Mesenchymal stem cell (in vitro differentiated cells and primary cell): Measurements from ENCODE around the gene IGFBP4.

Experiments
- DNase-seq: peaks from one replicate; pipeline ENCODE4 v3.0.0-alpha.2; 2013
- H2AFZ ChIP-seq: one replicate; pipeline ENCODE4 v1.6.1; 2013; ENCODE audit warnings: low read depth, mild to moderate bottlenecking, control low read depth, inconsistent platforms, low read length, moderate library complexity
- H2AK5ac ChIP-seq: 2 replicates; pipeline ENCODE4 v1.6.1; 2013; ENCODE audit warnings: low read length, moderate library complexity, mild to moderate bottlenecking, inconsistent platforms; ENCODE audit not compliant: severe bottlenecking
- H2BK120ac ChIP-seq: one replicate; pipeline ENCODE4 v1.6.1; 2013; ENCODE audit warnings: low read depth, mild to moderate bottlenecking, inconsistent platforms, low read length, moderate library complexity
- H2BK12ac ChIP-seq, 2 experiments: one replicate each; pipeline ENCODE4 v1.6.1; 2013; ENCODE audit warnings: inconsistent platforms in 2 of 2, low read length in 2 of 2, mild to moderate bottlenecking in 2 of 2, moderate library complexity in 2 of 2, control low read depth in 1 of 2
- H2BK15ac ChIP-seq: one replicate; pipeline ENCODE4 v1.6.1; 2013; ENCODE audit warnings: mild to moderate bottlenecking, low read depth, inconsistent platforms; ENCODE audit not compliant: poor library complexity, severe bottlenecking
- H2BK5ac ChIP-seq: 2 replicates; pipeline ENCODE4 v1.6.1; 2013; ENCODE audit warnings: low read depth, mild to moderate bottlenecking, low read length, control low read depth, inconsistent platforms; ENCODE audit not compliant: poor library complexity, severe bottlenecking
- H3K14ac ChIP-seq, 2 experiments: one replicate each; pipeline ENCODE4 v1.6.1; 2013; ENCODE audit warnings: inconsistent platforms in 2 of 2, low read length in 2 of 2, control low read depth in 1 of 2, mild to moderate bottlenecking in 1 of 2, moderate library complexity in 1 of 2
- H3K18ac ChIP-seq, 2 experiments: one replicate each; pipeline ENCODE4 v1.6.1; 2013; ENCODE audit warnings: inconsistent platforms in 2 of 2, low read length in 2 of 2, control low read depth in 1 of 2, low read depth in 1 of 2, mild to moderate bottlenecking in 1 of 2
- H3K23ac ChIP-seq, 2 experiments: one replicate each; pipeline ENCODE4 v1.6.1; 2013; ENCODE audit warnings: inconsistent platforms in 2 of 2, low read length in 2 of 2, mild to moderate bottlenecking in 2 of 2, moderate library complexity in 2 of 2, control low read depth in 1 of 2
- H3K27ac ChIP-seq: 2 replicates; pipeline ENCODE4 v1.5.1; 2013; ENCODE audit warnings: mild to moderate bottlenecking, moderate library complexity, low read length, control low read depth, inconsistent platforms; ENCODE audit not compliant: poor library complexity, severe bottlenecking
- H3K27me3 ChIP-seq, 2 experiments: 2 replicates each; pipeline versions ENCODE4 v1.6.1 to v1.7.0; 2013; ENCODE audit warnings: low read length in 2 of 2, mild to moderate bottlenecking in 2 of 2, moderate library complexity in 2 of 2, control low read depth in 1 of 2, inconsistent platforms in 1 of 2; ENCODE audit not compliant: control insufficient read depth in 1 of 2, insufficient read depth in 1 of 2
- H3K36me3 ChIP-seq, 2 experiments: 2 replicates each; pipeline versions ENCODE4 v1.6.1 to v1.7.0; 2013; ENCODE audit warnings: low read length in 2 of 2, control low read depth in 1 of 2, inconsistent platforms in 1 of 2, low read depth in 1 of 2, mild to moderate bottlenecking in 1 of 2; ENCODE audit not compliant: insufficient read depth in 2 of 2, control insufficient read depth in 1 of 2
- H3K4ac ChIP-seq, 2 experiments: one replicate each; pipeline ENCODE4 v1.6.1; 2013; ENCODE audit warnings: inconsistent platforms in 2 of 2, low read length in 2 of 2, mild to moderate bottlenecking in 2 of 2, moderate library complexity in 2 of 2, control low read depth in 1 of 2, low read depth in 1 of 2
- H3K4me1 ChIP-seq: 2 replicates; pipeline ENCODE4 v1.6.1; 2013; ENCODE audit warnings: low read depth, low read length, control low read depth; ENCODE audit not compliant: control insufficient read depth, insufficient read depth
- H3K4me2 ChIP-seq: 2 replicates; pipeline ENCODE4 v1.6.1; 2013; ENCODE audit warnings: low read length, mild to moderate bottlenecking, inconsistent platforms; ENCODE audit not compliant: poor library complexity, severe bottlenecking
- H3K4me3 ChIP-seq, 2 experiments: 2 replicates each; pipeline versions ENCODE4 v1.5.1 to v1.7.0; 2013; ENCODE audit warnings: low read length in 2 of 2, mild to moderate bottlenecking in 2 of 2, control low read depth in 1 of 2, low read depth in 1 of 2; ENCODE audit not compliant: insufficient read depth in 1 of 2
- H3K79me1 ChIP-seq: replicated peaks from 2 replicates; pipeline ENCODE4 v1.6.1; 2013; ENCODE audit warnings: mild to moderate bottlenecking, control low read depth, low read length, inconsistent platforms; ENCODE audit not compliant: poor library complexity, severe bottlenecking
- H3K9ac ChIP-seq: 2 replicates; pipeline ENCODE4 v1.7.0; 2013; ENCODE audit warnings: mild to moderate bottlenecking, low read length, moderate library complexity
- H3K9me3 ChIP-seq: 2 replicates; pipeline ENCODE4 v1.7.0; 2013; ENCODE audit warnings: mild to moderate bottlenecking, low read length; ENCODE audit not compliant: control insufficient read depth
- H4K8ac ChIP-seq: one replicate; pipeline ENCODE4 v1.6.1; 2013; ENCODE audit warnings: inconsistent platforms, mild to moderate bottlenecking, low read length, moderate library complexity
- H4K91ac ChIP-seq: one replicate; pipeline ENCODE4 v1.6.1; 2013; ENCODE audit warnings: mild to moderate bottlenecking, low read length, inconsistent platforms
- WGBS: methylation state at CpG from one replicate; pipeline ENCODE4 v1.1.7; 2013; ENCODE audit warnings: mixed read lengths; 5-methylcytosine and 5-hydroxymethylcytosine counted together

Gene IGFBP4

GRCh38 chr17:40490289-40490853 lies 47.1 kb downstream of the IGFBP4 start:
- peak overlapping the region; percentile 71 for H4K91ac ChIP-seq
- no peaks in the 10 kb centered on the region for H3K79me1 ChIP-seq
- peak overlapping the region; percentile 37 to 84 for H3K4ac ChIP-seq
- H2BK12ac ChIP-seq, result peak overlapping the region; percentile 81 to 86
- H4K8ac ChIP-seq, result peak overlapping the region; percentile 47
- no peaks in the 10 kb centered on the region for H3K9me3 ChIP-seq
- peaks cover 46% of the 10 kb centered on the region for H3K4me1 ChIP-seq
- H3K4me3 ChIP-seq, result peak overlapping the region in 1 of 2 experiments; percentile 24
- peak overlapping the region; percentile 23 to 95 for H3K18ac ChIP-seq
- peak overlapping the region; percentile 15 for H2BK15ac ChIP-seq
- H3K36me3 ChIP-seq, result peaks cover 0 to 2% of the 10 kb centered on the region in 2 experiments
- no peaks in the 10 kb centered on the region for H3K27me3 ChIP-seq
- H3K14ac ChIP-seq, result peak overlapping the region in 1 of 2 experiments; percentile 9
- H3K4me2 ChIP-seq, result peak overlapping the region; percentile 12
- H2AFZ ChIP-seq, result peak overlapping the region; percentile 18
- peak overlapping the region; percentile 70 for H3K27ac ChIP-seq
- peak overlapping the region; percentile 62 for H3K9ac ChIP-seq
- DNase-seq, result peak; percentile 83
- H2BK5ac ChIP-seq, result peak overlapping the region; percentile 15
- H2BK120ac ChIP-seq, result peak overlapping the region; percentile 50
- peak overlapping the region in 1 of 2 experiments; percentile 94 for H3K23ac ChIP-seq
- WGBS, result 33% methylated on average over 5 of the region's 5 CpGs
- peak overlapping the region; percentile 37 for H2AK5ac ChIP-seq

DNA sequence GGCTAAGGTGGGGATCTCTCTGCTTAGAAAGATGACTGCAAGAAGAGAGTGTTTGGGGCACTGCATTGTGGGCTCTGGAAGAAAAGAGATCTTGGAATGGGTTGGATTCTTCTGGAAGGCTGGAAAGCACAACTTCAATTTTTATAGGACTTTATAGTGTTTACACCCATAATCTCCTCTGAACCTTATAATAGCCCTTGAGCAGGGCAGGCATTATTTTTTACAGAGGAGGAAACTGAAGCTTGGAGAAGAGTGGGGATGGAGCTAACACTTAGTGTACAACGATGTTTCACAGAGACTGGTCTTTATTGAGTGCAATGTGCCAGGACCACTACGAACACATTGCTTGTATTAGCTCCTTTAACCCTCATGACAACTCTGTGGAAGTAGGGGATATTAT lies 47.7 kb downstream of the IGFBP4 start:
- DNase-seq, result no peak
- Histone ChIP-seq H3K18ac (peak overlapping the region in 1 of 2 experiments; percentile 95), H3K79me1 (no peaks in the 10 kb centered on the region), H3K4me1 (peaks cover 41% of the 10 kb centered on the region), H3K9me3 (no peaks in the 10 kb centered on the region), H2AK5ac (peak overlapping the region; percentile 23), H3K27ac (peak overlapping the region; percentile 70), H2BK15ac (no peak overlapping the region), H2BK12ac (peak overlapping the region; percentile 48 to 86), H3K9ac (peak overlapping the region; percentile 62), H3K23ac (no peak overlapping the region), H2BK120ac (peak overlapping the region; percentile 50), H2BK5ac (no peak overlapping the region), H4K8ac (peak overlapping the region; percentile 29), H3K14ac (no peak overlapping the region), H2AFZ (peak overlapping the region; percentile 18), H3K27me3 (no peaks in the 10 kb centered on the region), H3K4me3 (peak overlapping the region in 1 of 2 experiments; percentile 24), H3K4me2 (no peak overlapping the region), H4K91ac (no peak overlapping the region), H3K36me3 (peaks cover 0 to 2% of the 10 kb centered on the region in 2 experiments), H3K4ac (peak overlapping the region in 1 of 2 experiments; percentile 84)
- WGBS, result 79% methylated on average over 2 of the region's 2 CpGs

DNA sequence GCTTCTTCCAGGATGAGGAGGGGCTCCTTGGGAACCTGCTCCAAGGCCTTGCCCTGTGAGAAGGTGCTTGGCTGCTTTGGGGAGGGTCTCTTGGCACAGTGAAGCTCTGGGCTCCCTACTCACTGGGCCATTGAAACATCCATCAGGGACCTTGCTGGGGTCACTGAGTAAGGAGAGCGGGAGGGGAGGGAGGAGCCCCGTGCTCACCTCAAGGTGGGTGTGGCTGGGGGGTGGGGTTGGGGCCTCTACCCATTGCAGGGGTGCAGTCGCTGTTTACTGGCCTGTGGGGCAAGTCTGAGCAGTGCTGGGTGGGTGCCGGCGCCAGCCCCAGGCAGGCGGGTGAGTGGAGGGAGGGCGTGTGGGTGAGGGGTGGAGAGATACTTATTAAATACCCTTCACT lies 48.2 kb downstream of the IGFBP4 start:
- no peak overlapping the region for H3K27ac ChIP-seq
- H3K4me2 ChIP-seq, result no peak overlapping the region
- no peak overlapping the region for H3K14ac ChIP-seq
- peak overlapping the region; percentile 18 to 79 for H2BK12ac ChIP-seq
- no peak for DNase-seq
- H3K9me3 ChIP-seq, result no peaks in the 10 kb centered on the region
- no peak overlapping the region for H3K23ac ChIP-seq
- no peak overlapping the region for H2BK120ac ChIP-seq
- peaks cover 39% of the 10 kb centered on the region for H3K4me1 ChIP-seq
- WGBS, result 76% methylated on average over 7 of the region's 7 CpGs
- H3K4me3 ChIP-seq, result no peak overlapping the region
- H2BK5ac ChIP-seq, result no peak overlapping the region
- no peaks in the 10 kb centered on the region for H3K79me1 ChIP-seq
- H4K91ac ChIP-seq, result peak overlapping the region; percentile 70
- H3K36me3 ChIP-seq, result peaks cover 0 to 2% of the 10 kb centered on the region in 2 experiments
- H2AK5ac ChIP-seq, result peak overlapping the region; percentile 54
- H3K9ac ChIP-seq, result no peak overlapping the region
- no peak overlapping the region for H2BK15ac ChIP-seq
- no peaks in the 10 kb centered on the region for H3K27me3 ChIP-seq
- no peak overlapping the region for H4K8ac ChIP-seq
- no peak overlapping the region for H2AFZ ChIP-seq
- peak overlapping the region; percentile 13 to 19 for H3K18ac ChIP-seq
- H3K4ac ChIP-seq, result no peak overlapping the region

GRCh38 chr17:40493697-40494096 lies 50.4 kb downstream of the IGFBP4 start:
- 79% methylated on average over 4 of the region's 4 CpGs for WGBS
- Histone ChIP-seq H3K27me3 (no peaks in the 10 kb centered on the region), H2AK5ac (peak overlapping the region; percentile 61), H3K18ac (no peak overlapping the region), H3K4me3 (no peak overlapping the region), H3K9ac (no peak overlapping the region), H3K4me2 (no peak overlapping the region), H2BK15ac (no peak overlapping the region), H4K8ac (no peak overlapping the region), H2BK12ac (peak overlapping the region in 1 of 2 experiments; percentile 1), H3K4me1 (peaks cover 26% of the 10 kb centered on the region), H3K14ac (no peak overlapping the region), H2BK120ac (no peak overlapping the region), H3K36me3 (peaks cover 0 to 2% of the 10 kb centered on the region in 2 experiments), H2AFZ (no peak overlapping the region), H2BK5ac (no peak overlapping the region), H3K9me3 (no peaks in the 10 kb centered on the region), H3K79me1 (no peaks in the 10 kb centered on the region), H3K4ac (no peak overlapping the region), H3K27ac (no peak overlapping the region), H4K91ac (no peak overlapping the region), H3K23ac (no peak overlapping the region)
- no peak for DNase-seq
